Astrocyte (in vitro differentiated cells and primary cell): ENCODE data around the gene STMN3. TPM values are rescaled to one million over a fixed set of nuclear protein-coding genes. Genes with fewer than 3 reads are reported as not detected.

Experiments used
- DNase-seq: peaks from one replicate; pipeline ENCODE4 v3.0.0-alpha.2; 2010; ENCODE audit warnings: low read depth
- FAIRE-seq: peaks from 2 replicates; lab custom pipeline; 2011; peaks lifted over from hg19 to GRCh38; lab: Jason Lieb, UNC
- H2AFZ ChIP-seq: 2 replicates; pipeline ENCODE4 v1.6.0; 2012; ENCODE audit warnings: low read depth, low read length, inconsistent platforms
- H3K27ac ChIP-seq: 2 replicates; pipeline ENCODE4 v1.5.1; 2011; ENCODE audit warnings: low read depth, low read length, inconsistent platforms
- H3K27me3 ChIP-seq: 2 replicates; pipeline ENCODE4 v1.6.0; 2011; ENCODE audit warnings: low read length, inconsistent platforms; ENCODE audit not compliant: insufficient read depth
- H3K36me3 ChIP-seq: 2 replicates; pipeline ENCODE4 v1.5.1; 2011; ENCODE audit warnings: low read length, inconsistent platforms; ENCODE audit not compliant: insufficient read depth
- H3K4me1 ChIP-seq: 2 replicates; pipeline ENCODE4 v1.5.1; 2011; ENCODE audit warnings: low read length, inconsistent platforms; ENCODE audit not compliant: insufficient read depth
- H3K4me2 ChIP-seq: 2 replicates; pipeline ENCODE4 v1.6.0; 2012; ENCODE audit warnings: low read length, inconsistent platforms
- H3K4me3 ChIP-seq: 2 replicates; pipeline ENCODE4 v1.5.1; 2011; ENCODE audit warnings: low read depth, mild to moderate bottlenecking, low read length, inconsistent platforms; ENCODE audit not compliant: insufficient read depth
- H3K79me2 ChIP-seq: 2 replicates; pipeline ENCODE4 v1.6.0; 2012; ENCODE audit warnings: mild to moderate bottlenecking, low read length, inconsistent platforms; ENCODE audit not compliant: insufficient read depth
- H3K9ac ChIP-seq: 2 replicates; pipeline ENCODE4 v1.6.0; 2012; ENCODE audit warnings: mild to moderate bottlenecking, low read length, inconsistent platforms
- H3K9me3 ChIP-seq: 2 replicates; pipeline ENCODE4 v1.5.1; 2012; ENCODE audit warnings: low read depth, mild to moderate bottlenecking, low read length, inconsistent platforms; ENCODE audit not compliant: insufficient read depth
- H4K20me1 ChIP-seq: 2 replicates; pipeline ENCODE4 v1.6.0; 2012; ENCODE audit warnings: low read length, inconsistent platforms; ENCODE audit not compliant: insufficient read depth
- H3K27ac Mint-ChIP-seq: one replicate; pipeline ENCODE4 v1.8.0; 2021; ENCODE audit warnings: mild to moderate bottlenecking, mixed read lengths; ENCODE audit not compliant: unreplicated experiment
- H3K27me3 Mint-ChIP-seq: one replicate; pipeline ENCODE4 v1.8.0; 2021; ENCODE audit warnings: low read depth, mixed read lengths; ENCODE audit not compliant: unreplicated experiment
- H3K36me3 Mint-ChIP-seq: one replicate; pipeline ENCODE4 v1.8.0; 2021; ENCODE audit warnings: low read depth, mixed read lengths; ENCODE audit not compliant: unreplicated experiment
- H3K4me1 Mint-ChIP-seq: one replicate; pipeline ENCODE4 v1.8.0; 2021; ENCODE audit warnings: low read depth, mixed read lengths; ENCODE audit not compliant: unreplicated experiment
- H3K4me3 Mint-ChIP-seq: one replicate; pipeline ENCODE4 v1.8.0; 2021; ENCODE audit warnings: mild to moderate bottlenecking, moderate library complexity, mixed read lengths; ENCODE audit not compliant: unreplicated experiment
- H3K9me3 Mint-ChIP-seq: one replicate; pipeline ENCODE4 v1.8.0; 2021; ENCODE audit warnings: mild to moderate bottlenecking, mixed read lengths; ENCODE audit not compliant: unreplicated experiment
- EZH2 ChIP-seq: IDR thresholded peaks from 2 replicates; pipeline ENCODE4 v1.6.1; 2012; ENCODE audit warnings: mild to moderate bottlenecking, low read length, inconsistent platforms; ENCODE audit not compliant: insufficient read depth
- total RNA-seq: library from RNA; stranded (reverse); gene quantifications from 2 replicates; pipeline ENCODE4 v1.2.1, GENCODE V29; 2021
- TF ChIP-seq, protein P1 (sequence below): IDR thresholded peaks from 2 replicates; pipeline ENCODE4 v1.5.1; 2011; ENCODE audit warnings: low read depth, mild to moderate bottlenecking, inconsistent platforms, low read length, moderate library complexity; ENCODE audit not compliant: insufficient read depth

STMN3 gene
- total RNA-seq, 1 donor from 2014 or later: 30.7 TPM

DNA sequence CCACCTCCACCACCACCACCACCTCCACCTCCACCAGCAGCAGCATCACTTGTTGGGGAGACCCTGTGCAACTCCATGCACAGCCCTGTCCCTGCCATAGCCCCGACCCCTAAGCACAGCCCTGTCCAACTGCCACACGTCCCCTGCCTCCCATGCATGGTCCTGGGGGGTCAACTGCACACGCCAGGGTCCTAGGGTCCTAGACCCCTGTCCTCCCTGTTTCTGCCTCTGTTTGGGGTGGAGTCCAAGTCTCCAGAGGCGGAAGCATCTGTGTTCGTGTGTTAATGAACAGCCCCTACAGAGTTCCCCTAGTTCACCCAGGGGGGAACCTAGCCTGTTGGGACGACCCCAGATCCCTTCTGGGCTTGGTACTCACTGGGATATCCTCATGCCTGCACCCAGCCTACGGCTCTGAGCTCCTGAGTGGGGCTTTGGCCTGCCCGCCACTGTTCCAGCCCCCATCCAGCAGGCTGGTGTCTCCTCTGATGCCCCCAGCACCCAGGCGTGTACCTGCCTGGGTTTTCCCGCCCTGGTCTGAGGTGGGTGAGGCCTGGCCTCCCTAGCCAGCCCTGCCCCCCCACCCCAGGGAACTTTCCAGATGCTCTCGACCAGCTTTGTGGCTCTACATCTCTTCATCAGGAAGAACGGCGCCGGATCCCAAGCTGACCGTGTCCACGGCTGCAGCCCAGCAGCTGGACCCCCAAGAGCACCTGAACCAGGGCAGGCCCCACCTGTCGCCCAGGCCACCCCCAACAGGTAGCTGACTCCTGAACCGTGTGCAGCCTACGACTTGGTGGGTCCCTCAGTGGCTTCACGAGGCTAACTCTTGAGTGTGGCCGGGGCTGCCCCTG, 40.7 kb upstream of the STMN3 start:
- Mint-ChIP-seq H3K9me3 (no peaks in the 10 kb centered on the region), H3K27ac (peak overlapping the region; percentile 47), H3K27me3 (no peaks in the 10 kb centered on the region), H3K4me1 (peaks cover 3% of the 10 kb centered on the region), H3K4me3 (no peak overlapping the region), H3K36me3 (peaks cover 3% of the 10 kb centered on the region)
- no peaks in the 10 kb centered on the region for H3K9me3 ChIP-seq
- H2AFZ ChIP-seq: no peak overlapping the region
- H3K4me2 ChIP-seq: no peak overlapping the region
- no peak overlapping the region for H3K27ac ChIP-seq
- H3K27me3 ChIP-seq: no peaks in the 10 kb centered on the region
- no peak overlapping the region for H3K9ac ChIP-seq
- H4K20me1 ChIP-seq: no peaks in the 10 kb centered on the region
- no peaks in the 10 kb centered on the region for H3K36me3 ChIP-seq
- H3K4me3 ChIP-seq: no peak overlapping the region
- H3K4me1 ChIP-seq: peaks cover 25% of the 10 kb centered on the region
- FAIRE-seq (no peak), DNase-seq (no peak)
- peaks cover 9% of the 10 kb centered on the region for H3K79me2 ChIP-seq
- TF ChIP-seq, protein P1, sequence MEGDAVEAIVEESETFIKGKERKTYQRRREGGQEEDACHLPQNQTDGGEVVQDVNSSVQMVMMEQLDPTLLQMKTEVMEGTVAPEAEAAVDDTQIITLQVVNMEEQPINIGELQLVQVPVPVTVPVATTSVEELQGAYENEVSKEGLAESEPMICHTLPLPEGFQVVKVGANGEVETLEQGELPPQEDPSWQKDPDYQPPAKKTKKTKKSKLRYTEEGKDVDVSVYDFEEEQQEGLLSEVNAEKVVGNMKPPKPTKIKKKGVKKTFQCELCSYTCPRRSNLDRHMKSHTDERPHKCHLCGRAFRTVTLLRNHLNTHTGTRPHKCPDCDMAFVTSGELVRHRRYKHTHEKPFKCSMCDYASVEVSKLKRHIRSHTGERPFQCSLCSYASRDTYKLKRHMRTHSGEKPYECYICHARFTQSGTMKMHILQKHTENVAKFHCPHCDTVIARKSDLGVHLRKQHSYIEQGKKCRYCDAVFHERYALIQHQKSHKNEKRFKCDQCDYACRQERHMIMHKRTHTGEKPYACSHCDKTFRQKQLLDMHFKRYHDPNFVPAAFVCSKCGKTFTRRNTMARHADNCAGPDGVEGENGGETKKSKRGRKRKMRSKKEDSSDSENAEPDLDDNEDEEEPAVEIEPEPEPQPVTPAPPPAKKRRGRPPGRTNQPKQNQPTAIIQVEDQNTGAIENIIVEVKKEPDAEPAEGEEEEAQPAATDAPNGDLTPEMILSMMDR: no peak
- TF ChIP-seq EZH2: no peak

DNA sequence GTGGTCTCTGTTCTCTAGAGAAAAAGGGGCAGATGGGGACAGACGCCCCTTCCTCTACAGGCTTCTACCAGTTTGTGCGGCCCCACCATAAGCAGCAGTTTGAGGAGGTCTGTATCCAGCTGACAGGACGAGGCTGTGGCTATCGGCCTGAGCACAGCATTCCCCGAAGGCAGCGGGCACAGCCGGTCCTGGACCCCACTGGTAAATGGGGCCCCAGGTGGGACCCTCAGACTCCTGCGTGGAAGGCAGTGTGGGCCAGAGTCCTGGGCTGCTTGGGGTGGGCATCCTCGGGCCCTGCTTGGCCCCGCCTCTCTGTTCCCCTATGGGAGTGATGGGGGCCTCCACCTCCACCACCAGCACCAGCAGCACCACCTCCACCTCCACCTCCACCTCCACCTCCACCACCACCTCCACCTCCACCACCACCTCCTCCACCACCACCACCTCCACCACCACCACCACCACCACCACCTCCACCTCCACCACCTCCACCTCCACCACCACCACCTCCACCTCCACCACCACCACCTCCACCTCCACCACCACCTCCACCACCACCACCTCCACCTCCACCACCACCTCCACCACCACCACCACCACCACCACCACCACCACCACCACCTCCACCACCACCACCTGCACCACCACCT, 40.0 kb upstream of the STMN3 start:
- no peak overlapping the region for H3K4me3 ChIP-seq
- no peaks in the 10 kb centered on the region for H3K36me3 ChIP-seq
- no peaks in the 10 kb centered on the region for H3K9me3 ChIP-seq
- DNase-seq: no peak
- no peaks in the 10 kb centered on the region for H4K20me1 ChIP-seq
- no peak overlapping the region for H3K27ac ChIP-seq
- H3K9ac ChIP-seq: no peak overlapping the region
- no peak for FAIRE-seq
- Mint-ChIP-seq H3K4me1 (peaks cover 3% of the 10 kb centered on the region), H3K9me3 (no peaks in the 10 kb centered on the region), H3K4me3 (no peak overlapping the region), H3K27me3 (no peaks in the 10 kb centered on the region), H3K36me3 (peaks cover 3% of the 10 kb centered on the region), H3K27ac (no peak overlapping the region)
- H3K27me3 ChIP-seq: no peaks in the 10 kb centered on the region
- H3K4me1 ChIP-seq: peaks cover 17% of the 10 kb centered on the region
- H2AFZ ChIP-seq: no peak overlapping the region
- no peak for TF ChIP-seq EZH2
- TF ChIP-seq, protein P1: no peak
- H3K79me2 ChIP-seq: peaks cover 9% of the 10 kb centered on the region
- no peak overlapping the region for H3K4me2 ChIP-seq
